A673 (cell line): ENCODE results near the gene PEX5L. TPM values are rescaled to one million over a fixed set of nuclear protein-coding genes. Genes with fewer than 3 reads are reported as not detected.
A peak's percentile ranks its signal among the peaks of the same experiment; 100 is the strongest.

Source experiments
- BruUV-seq: library from RNA; stranded (reverse); fragments of 400-500 nt; replicated peaks from 2 replicates; lab custom pipeline; 2021; lab: Mats Ljungman, UMichigan
- CTCF ChIA-PET: fragments of 300-600 bp; sonication (Branson Sonifier 250); formaldehyde crosslinking; loops from one replicate; lab custom pipeline; 2022; ENCODE audit warnings: antibody characterized with exemption; lab: Charles Lee
- POLR2A ChIA-PET: fragments of 300-600 bp; sonication (Branson Sonifier 250); formaldehyde crosslinking; loops from one replicate; lab custom pipeline; 2022; ENCODE audit warnings: antibody characterized with exemption; ENCODE audit not compliant: low non-redundant PET; lab: Charles Lee
- DNase-seq: peaks from one replicate; pipeline ENCODE4 v3.0.0-alpha.2; 2015; ENCODE audit warnings: low spot score
- H3K27ac ChIP-seq: fragments of 200-600 bp; sonication (generic); 2 replicates; pipeline ENCODE4 v1.5.1; 2016; ENCODE audit warnings: mixed run types, low read depth, mild to moderate bottlenecking, mixed read lengths, antibody characterized with exemption, low read length; ENCODE audit not compliant: poor library complexity, severe bottlenecking
- H3K27me3 ChIP-seq: fragments of 200-600 bp; sonication (generic); replicated peaks from 2 replicates; pipeline ENCODE4 v1.6.1; 2017; ENCODE audit warnings: mixed run types, low read depth, mild to moderate bottlenecking, mixed read lengths, antibody characterized with exemption, low read length; ENCODE audit not compliant: insufficient read depth, poor library complexity
- H3K36me3 ChIP-seq: fragments of 200-600 bp; sonication (generic); 2 replicates; pipeline ENCODE4 v1.6.1; 2016; ENCODE audit warnings: mixed run types, mild to moderate bottlenecking, mixed read lengths, antibody characterized with exemption, low read length; ENCODE audit not compliant: insufficient read depth, poor library complexity, severe bottlenecking
- H3K4me1 ChIP-seq: fragments of 200-600 bp; sonication (generic); 2 replicates; pipeline ENCODE4 v1.6.1; 2017; ENCODE audit warnings: mixed run types, mild to moderate bottlenecking, mixed read lengths, antibody characterized with exemption, low read length; ENCODE audit not compliant: insufficient read depth, poor library complexity, severe bottlenecking
- H3K4me3 ChIP-seq: fragments of 200-600 bp; sonication (generic); 2 replicates; pipeline ENCODE4 v1.5.1; 2016; ENCODE audit warnings: low read depth, mixed run types, mild to moderate bottlenecking, mixed read lengths, low read length; ENCODE audit not compliant: poor library complexity, severe bottlenecking
- H3K9me3 ChIP-seq: fragments of 200-600 bp; sonication (generic); 2 replicates; pipeline ENCODE4 v1.6.1; 2016; ENCODE audit warnings: mixed run types, low read depth, mild to moderate bottlenecking, mixed read lengths, antibody characterized with exemption, low read length; ENCODE audit not compliant: poor library complexity, severe bottlenecking
- CTCF ChIP-seq: fragments of 300-800, 200-600 bp; sonication (generic); conservative IDR thresholded peaks from 2 replicates; pipeline ENCODE4 v1.5.1; 2017; ENCODE audit warnings: low read depth, mild to moderate bottlenecking, antibody characterized with exemption, low read length, moderate library complexity, mixed read lengths
- EZH2 ChIP-seq: fragments of 200-600 bp; sonication (generic); IDR thresholded peaks from 2 replicates; pipeline ENCODE4 v1.6.1; 2017; ENCODE audit warnings: borderline replicate concordance, low read depth, mild to moderate bottlenecking, mixed read lengths, antibody characterized with exemption, low read length; ENCODE audit not compliant: poor library complexity, severe bottlenecking
- intact Hi-C: fragments of 100-400 bp; cut with micrococcal nuclease; formaldehyde crosslinking; loops from one replicate; pipeline ENCODE4 v1.10.0; 2022; ENCODE audit not compliant: unreplicated experiment
- total RNA-seq: library from RNA; stranded (reverse); gene quantifications from 2 replicates; pipeline ENCODE4 v1.2.3, GENCODE V29; 2021

Gene PEX5L
- total RNA-seq, 1 experiment from 2014 or later = not detected

GRCh38 chr3:179932674-179933073 lies 104.1 kb downstream of the PEX5L start:
- Histone ChIP-seq H3K9me3 (no peaks in the 10 kb centered on the region), H3K36me3 (no peaks in the 10 kb centered on the region), H3K4me3 (no peak overlapping the region), H3K27ac (no peak overlapping the region), H3K4me1 (no peaks in the 10 kb centered on the region), H3K27me3 (peaks cover 53% of the 10 kb centered on the region)
- intact Hi-C loops = no loop called here
- ChIA-PET POLR2A (no interaction called here), CTCF (no interaction called here)
- no TSS peak for BruUV-seq
- TF ChIP-seq EZH2 (no peak), CTCF (no peak)
- no peak for DNase-seq

- H3K9me3 ChIP-seq = no peaks in the 10 kb centered on the region
- intact Hi-C loops = loop anchor here (2.0 kb wide), 1 partner anchor 666 kb away; no protein-coding TSS in a partner anchor
- H3K4me1 ChIP-seq = no peaks in the 10 kb centered on the region
- H3K27me3 ChIP-seq = peaks cover 58% of the 10 kb centered on the region
- peak; percentile 73 for DNase-seq
- no peak overlapping the region for H3K27ac ChIP-seq
- BruUV-seq = no TSS peak
- TF ChIP-seq CTCF (peak; percentile 87), EZH2 (no peak)
- H3K4me3 ChIP-seq = no peak overlapping the region
- no peaks in the 10 kb centered on the region for H3K36me3 ChIP-seq
- POLR2A ChIA-PET = no interaction called here
- CTCF ChIA-PET = interaction anchor here (0.6 to 1.4 kb wide), 4 partner anchors 118 to 666 kb away, joined by 3 read pairs; no protein-coding TSS in a partner anchor
These were observed 107.6 kb downstream of the PEX5L start for GRCh38 chr3:179929091-179929529.

GRCh38 chr3:179927191-179927590 lies 109.5 kb downstream of the PEX5L start:
- H3K27ac ChIP-seq = no peak overlapping the region
- intact Hi-C loops = no loop called here
- TF ChIP-seq EZH2 (no peak), CTCF (no peak)
- no peaks in the 10 kb centered on the region for H3K4me1 ChIP-seq
- no peak for DNase-seq
- H3K36me3 ChIP-seq = no peaks in the 10 kb centered on the region
- POLR2A ChIA-PET = no interaction called here
- H3K27me3 ChIP-seq = peaks cover 55% of the 10 kb centered on the region
- CTCF ChIA-PET = interaction anchor here (1.1 kb wide), 1 partner anchor 27 kb away, joined by 3 read pairs; no protein-coding TSS in a partner anchor
- no peaks in the 10 kb centered on the region for H3K9me3 ChIP-seq
- H3K4me3 ChIP-seq = no peak overlapping the region
- no TSS peak for BruUV-seq
